Activated T-helper 1 cell treated with anti-CD3 and anti-CD28 coated beads, Interleukin-12 subunit alpha, Interleukin-12 subunit beta, Interleukin-2, Interleukin-4 antibody, amounts not matched to agents 30 ng/mL and 10 ng/mL and 1 ng/mL, durations not matched to agents 14 hours and 24 hours and 36 hours (primary cell): ENCODE data around the gene TP53INP2. TPM values are rescaled to one million over a fixed set of nuclear protein-coding genes. Genes with fewer than 3 reads are reported as not detected.
"Not testable (repeated sequence)": the region's sequence is repeated elsewhere in the genome, so short reads cannot be mapped to it uniquely, and the experiment has no call there.

ENCODE experiments used
- DNase-seq: peaks from one replicate; pipeline ENCODE4 v3.0.0; 2021; ENCODE audit warnings: low spot score
- H3K27ac Mint-ChIP-seq: one replicate; pipeline ENCODE4 v1.8.0; 2021; ENCODE audit warnings: mild to moderate bottlenecking, mixed read lengths
- H3K27me3 Mint-ChIP-seq: one replicate; pipeline ENCODE4 v1.8.0; 2022; ENCODE audit warnings: mild to moderate bottlenecking, moderate library complexity, mixed read lengths; ENCODE audit not compliant: insufficient read depth
- H3K36me3 Mint-ChIP-seq: one replicate; pipeline ENCODE4 v1.8.0; 2021; ENCODE audit warnings: low read depth, mixed read lengths
- H3K4me1 Mint-ChIP-seq: one replicate; pipeline ENCODE4 v1.8.0; 2021; ENCODE audit warnings: low read depth, mixed read lengths
- H3K4me3 Mint-ChIP-seq: one replicate; pipeline ENCODE4 v1.8.0; 2021; ENCODE audit warnings: mild to moderate bottlenecking, moderate library complexity, mixed read lengths
- H3K9me3 Mint-ChIP-seq: one replicate; pipeline ENCODE4 v1.8.0; 2021; ENCODE audit warnings: mixed read lengths
- intact Hi-C: fragments of 100-400 bp; cut with micrococcal nuclease; formaldehyde crosslinking; loops from one replicate; pipeline ENCODE4 v1.15.1; 2024
- total RNA-seq: library from RNA; stranded (reverse); gene quantifications from 2 replicates; pipeline ENCODE4 v1.2.3, GENCODE V29; 2022

The TP53INP2 gene
- total RNA-seq, 1 donor from 2014 or later, result 3.5 TPM

DNA sequence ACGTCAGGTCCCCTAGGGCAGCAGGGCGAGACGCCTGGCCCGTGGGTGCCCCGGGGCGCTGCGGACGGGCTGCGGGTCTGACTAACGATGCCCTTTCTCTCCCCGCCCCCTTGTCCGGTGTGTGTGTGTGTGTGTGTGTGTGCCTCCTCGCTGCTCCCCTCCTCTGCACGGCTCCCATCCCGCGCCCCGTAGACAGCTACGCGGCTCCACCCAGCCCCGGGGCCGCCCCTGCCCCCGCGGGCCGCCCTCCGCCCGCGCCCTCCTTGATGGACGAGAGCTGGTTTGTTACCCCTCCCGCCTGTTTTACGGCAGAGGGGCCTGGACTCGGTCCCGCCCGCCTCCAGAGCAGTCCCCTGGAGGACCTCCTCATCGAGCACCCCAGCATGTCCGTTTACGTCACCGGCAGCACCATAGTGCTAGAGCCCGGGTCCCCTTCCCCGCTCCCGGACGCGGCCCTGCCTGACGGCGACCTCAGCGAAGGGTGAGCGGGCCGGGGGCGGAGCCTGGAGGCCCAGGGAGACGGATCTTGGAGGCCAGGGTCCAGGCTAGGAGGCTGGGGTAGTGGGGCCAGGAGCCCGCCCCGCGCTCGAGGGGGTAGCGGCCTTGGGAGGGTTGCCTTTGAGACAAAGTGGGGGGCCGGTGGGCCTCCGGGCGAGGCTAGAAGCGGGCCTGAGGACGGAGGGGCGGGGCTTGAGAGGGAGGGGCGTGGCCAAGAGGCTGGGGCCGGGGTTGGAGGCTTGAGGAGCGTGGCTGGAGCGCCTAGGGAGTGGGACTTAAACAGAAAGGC lies 5.1 kb downstream of the TP53INP2 start:
- Mint-ChIP-seq H3K36me3 (peaks cover 7% of the 10 kb centered on the region), H3K4me1 (peaks cover 46% of the 10 kb centered on the region), H3K27me3 (peaks cover 8% of the 10 kb centered on the region), H3K4me3 (peak overlapping the region; percentile 85), H3K9me3 (no peaks in the 10 kb centered on the region), H3K27ac (peak overlapping the region; percentile 84)
- DNase-seq, result peak; percentile 73
- intact Hi-C loops, result loop anchor here (1.0 to 10.0 kb wide), 12 partner anchors 10 to 952 kb away; partner anchors contain the start of genes AHCY, ITCH, MAP1LC3A and MMP24OS

DNA sequence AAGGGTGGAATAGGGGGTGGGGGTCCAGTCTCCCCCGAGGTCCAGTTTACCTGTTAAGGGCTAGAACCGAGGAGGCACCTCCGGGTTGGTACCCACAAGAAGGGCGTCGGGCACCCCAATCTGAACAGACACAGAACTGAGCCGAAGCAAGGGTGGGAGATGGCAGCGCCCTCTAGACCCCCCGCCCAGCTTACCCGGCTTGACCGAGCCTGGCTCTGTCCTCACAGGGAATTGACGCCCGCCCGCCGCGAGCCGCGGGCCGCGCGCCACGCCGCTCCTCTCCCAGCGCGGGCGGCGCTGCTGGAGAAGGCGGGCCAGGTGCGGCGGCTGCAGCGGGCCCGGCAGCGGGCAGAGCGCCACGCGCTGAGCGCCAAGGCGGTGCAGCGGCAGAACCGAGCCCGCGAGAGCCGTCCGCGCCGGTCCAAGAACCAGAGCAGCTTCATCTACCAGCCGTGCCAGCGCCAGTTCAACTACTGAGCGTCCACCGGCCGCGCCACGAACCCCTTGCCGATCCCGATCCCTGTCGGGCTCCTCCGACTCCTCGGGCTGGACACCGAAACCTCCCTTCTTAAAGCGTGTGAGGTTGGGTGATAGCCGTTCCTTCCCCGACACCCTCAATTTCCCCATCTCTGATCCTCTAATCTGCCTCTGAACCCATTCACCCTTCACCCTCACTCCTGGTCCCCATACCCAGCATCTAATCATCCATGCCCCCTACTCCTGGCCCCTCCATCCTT lies 5.9 kb downstream of the TP53INP2 start:
- intact Hi-C loops, result loop anchor here (1.0 to 10.0 kb wide), 12 partner anchors 9 to 951 kb away; partner anchors contain the start of genes AHCY, ITCH, MAP1LC3A and MMP24OS
- H3K4me3 Mint-ChIP-seq, result peak overlapping the region; percentile 85
- no peak for DNase-seq

DNA sequence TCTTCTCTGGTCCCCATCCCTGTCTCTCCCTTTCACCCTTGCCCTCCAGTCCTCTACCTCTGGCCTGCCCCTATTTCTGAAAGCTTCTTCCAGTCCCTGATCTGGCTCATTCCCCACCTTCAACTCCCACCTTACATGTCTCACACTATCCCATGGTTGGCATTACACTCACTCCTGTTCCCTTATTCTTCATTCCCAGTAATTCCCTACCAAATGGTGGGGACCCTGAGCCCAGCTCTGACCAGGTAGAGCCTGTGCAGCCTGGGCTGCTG lies 6.4 kb downstream of the TP53INP2 start:
- peak overlapping the region; percentile 72 for H3K27ac Mint-ChIP-seq
- H3K27me3 Mint-ChIP-seq, result peaks cover 8% of the 10 kb centered on the region
- H3K4me1 Mint-ChIP-seq, result peaks cover 35% of the 10 kb centered on the region
- no peak for DNase-seq
- intact Hi-C loops, result no loop called here
- H3K9me3 Mint-ChIP-seq, result no peaks in the 10 kb centered on the region
- peak overlapping the region; percentile 79 for H3K4me3 Mint-ChIP-seq
- H3K36me3 Mint-ChIP-seq, result peaks cover 14% of the 10 kb centered on the region

More for the DNA sequence above, 5.9 kb downstream of the TP53INP2 start:
- Mint-ChIP-seq H3K4me1 (peaks cover 40% of the 10 kb centered on the region), H3K27ac (peak overlapping the region; percentile 84), H3K9me3 (no peaks in the 10 kb centered on the region), H3K36me3 (peaks cover 11% of the 10 kb centered on the region), H3K27me3 (peaks cover 8% of the 10 kb centered on the region)

DNA sequence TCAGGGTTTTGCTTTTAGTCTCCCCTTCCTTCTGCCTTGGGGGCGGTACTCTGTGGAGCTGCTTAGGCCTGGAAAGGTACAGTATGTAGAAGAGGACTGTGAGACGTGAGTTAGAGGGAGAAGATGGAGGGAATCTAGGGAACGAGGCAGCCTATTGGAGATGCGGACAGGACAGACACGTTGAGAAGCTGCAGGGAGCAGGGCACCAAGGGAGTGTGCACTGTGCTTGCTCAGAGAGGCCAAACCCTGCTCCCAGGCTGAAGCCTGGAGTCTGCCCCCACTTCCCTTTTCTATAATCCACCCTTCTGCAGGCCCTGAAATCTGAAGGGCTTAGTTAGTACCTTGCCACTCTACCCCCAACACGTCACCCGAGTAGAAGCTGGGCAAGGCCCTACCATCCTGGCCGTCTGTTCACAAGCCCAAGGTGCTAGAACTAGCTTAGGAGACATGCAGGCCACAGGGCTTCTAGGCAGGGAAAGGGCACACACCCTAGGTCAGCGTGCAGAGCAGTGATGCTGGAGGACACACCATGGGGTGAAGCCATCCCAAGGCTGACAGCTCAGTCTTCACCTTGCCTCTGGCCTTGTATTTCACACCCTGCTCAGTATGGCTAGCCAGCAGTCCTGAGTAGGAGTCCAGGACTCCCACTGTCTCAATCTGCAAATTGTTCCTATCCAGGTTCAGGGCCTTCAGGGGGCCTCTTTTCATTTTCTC lies 6.9 kb downstream of the TP53INP2 start:
- Mint-ChIP-seq H3K36me3 (peaks cover 14% of the 10 kb centered on the region), H3K9me3 (no peaks in the 10 kb centered on the region), H3K4me1 (peaks cover 30% of the 10 kb centered on the region), H3K27ac (peak overlapping the region; percentile 72), H3K4me3 (peak overlapping the region; percentile 79), H3K27me3 (peaks cover 8% of the 10 kb centered on the region)
- DNase-seq, result no peak
- intact Hi-C loops, result no loop called here

DNA sequence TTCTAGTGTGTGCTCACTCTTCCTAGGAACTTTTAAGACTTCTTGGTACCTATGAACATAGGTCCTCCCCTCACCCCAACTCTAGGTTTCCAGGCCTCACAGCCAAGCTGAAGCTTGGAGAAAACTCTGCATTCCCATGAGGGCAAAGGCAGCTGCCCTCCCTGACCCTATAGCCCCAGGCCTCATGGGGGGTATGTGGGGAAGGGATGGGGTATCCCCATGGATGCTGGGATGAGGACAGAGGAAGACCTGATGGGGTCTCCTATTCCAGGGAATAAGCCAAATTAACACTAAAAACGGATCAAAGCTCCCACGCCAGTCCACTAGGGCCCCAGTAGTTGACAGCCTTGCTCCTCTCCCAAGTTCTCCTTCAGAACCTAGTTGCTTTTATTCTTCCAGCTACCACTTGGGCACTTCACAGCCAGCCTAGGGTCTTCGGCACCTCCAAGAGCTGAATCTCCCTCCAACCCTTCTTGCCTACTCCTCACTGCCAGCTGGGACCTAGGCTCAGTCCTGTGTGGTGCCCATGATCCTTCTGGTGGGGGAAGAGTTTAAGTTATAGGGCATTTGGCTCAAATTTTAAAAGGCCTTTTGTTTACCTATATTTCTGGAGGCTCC lies 7.8 kb downstream of the TP53INP2 start:
- no peak overlapping the region for H3K4me3 Mint-ChIP-seq
- H3K36me3 Mint-ChIP-seq, result peaks cover 14% of the 10 kb centered on the region
- H3K9me3 Mint-ChIP-seq, result no peaks in the 10 kb centered on the region
- H3K27me3 Mint-ChIP-seq, result peaks cover 8% of the 10 kb centered on the region
- DNase-seq, result no peak
- H3K27ac Mint-ChIP-seq, result no peak overlapping the region
- intact Hi-C loops, result no loop called here
- peaks cover 21% of the 10 kb centered on the region for H3K4me1 Mint-ChIP-seq

DNA sequence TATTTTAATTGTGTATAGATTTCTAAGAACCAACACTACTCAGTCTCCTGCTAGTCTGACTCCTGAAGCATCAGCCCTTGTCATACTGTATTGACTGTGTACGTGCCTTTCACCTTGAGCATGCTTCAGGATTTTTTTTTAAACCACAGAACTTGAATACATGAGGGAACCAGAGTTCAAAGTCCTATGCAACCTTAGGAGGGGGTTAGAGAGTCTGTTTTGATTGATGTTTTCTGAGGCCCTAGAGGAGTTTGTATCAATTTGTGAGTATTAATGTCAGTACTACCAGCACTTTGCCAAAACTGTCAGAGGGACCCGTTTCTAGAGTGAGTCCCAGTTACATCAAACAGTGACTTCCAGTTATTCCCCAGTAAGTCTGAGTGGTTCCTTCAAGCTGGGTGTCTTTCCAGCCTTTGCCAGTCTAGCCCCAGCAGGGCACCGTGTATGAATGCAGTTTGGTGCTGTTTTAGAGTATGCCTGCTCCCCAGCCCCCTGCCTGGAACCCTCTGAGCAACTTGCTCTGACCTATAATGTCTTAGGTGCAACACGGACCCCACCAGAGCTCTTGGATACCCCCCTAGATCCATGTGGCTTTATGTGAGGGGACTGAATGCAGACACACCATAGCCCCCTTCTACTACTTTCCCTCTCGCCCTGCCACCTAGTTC lies 8.5 kb downstream of the TP53INP2 start:
- no peak for DNase-seq
- no peaks in the 10 kb centered on the region for H3K9me3 Mint-ChIP-seq
- peaks cover 14% of the 10 kb centered on the region for H3K36me3 Mint-ChIP-seq
- peaks cover 8% of the 10 kb centered on the region for H3K27me3 Mint-ChIP-seq
- H3K27ac Mint-ChIP-seq, result no peak overlapping the region
- H3K4me3 Mint-ChIP-seq, result no peak overlapping the region
- H3K4me1 Mint-ChIP-seq, result peaks cover 21% of the 10 kb centered on the region
- intact Hi-C loops, result no loop called here

DNA sequence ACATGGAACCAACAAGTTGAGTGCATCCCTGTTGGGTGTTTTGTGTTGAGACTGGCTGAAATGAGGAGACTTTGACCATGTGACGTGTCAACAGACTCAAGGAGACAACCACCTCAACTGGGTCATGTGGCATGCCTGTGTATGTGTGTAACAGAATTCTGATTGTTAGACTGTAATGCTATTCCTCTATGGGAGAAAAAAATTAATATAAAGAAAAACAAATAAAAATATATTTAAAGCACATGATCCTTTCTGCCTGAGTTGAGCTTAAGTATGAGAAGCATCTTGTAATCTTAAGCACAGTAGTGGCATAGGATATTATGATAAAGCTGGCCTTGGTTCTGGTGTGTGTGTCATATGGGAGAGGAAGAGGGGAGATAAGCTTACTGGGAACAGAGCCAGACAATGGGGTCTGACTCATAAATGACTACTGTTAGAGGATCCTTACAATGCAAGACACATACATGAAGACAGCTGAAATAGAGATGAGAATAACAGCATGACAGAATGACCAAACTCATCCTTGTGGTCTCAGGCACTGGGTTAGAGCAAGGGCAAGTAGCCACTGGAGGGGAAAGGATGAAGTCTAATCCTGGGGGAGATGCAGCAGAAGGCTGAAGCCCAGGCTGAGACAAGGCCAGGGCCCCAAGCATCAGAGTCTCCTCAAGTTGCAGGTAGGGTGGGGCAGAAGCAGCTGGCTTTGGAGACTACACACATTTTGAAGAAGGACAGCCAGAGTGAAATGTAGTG lies 9.2 kb downstream of the TP53INP2 start:
- H3K27me3 Mint-ChIP-seq, result peaks cover 8% of the 10 kb centered on the region
- intact Hi-C loops, result no loop called here
- H3K4me1 Mint-ChIP-seq, result peaks cover 20% of the 10 kb centered on the region
- no peak overlapping the region for H3K4me3 Mint-ChIP-seq
- peaks cover 14% of the 10 kb centered on the region for H3K36me3 Mint-ChIP-seq
- H3K9me3 Mint-ChIP-seq, result no peaks in the 10 kb centered on the region
- DNase-seq, result no peak
- peak overlapping the region; percentile 10 for H3K27ac Mint-ChIP-seq

DNA sequence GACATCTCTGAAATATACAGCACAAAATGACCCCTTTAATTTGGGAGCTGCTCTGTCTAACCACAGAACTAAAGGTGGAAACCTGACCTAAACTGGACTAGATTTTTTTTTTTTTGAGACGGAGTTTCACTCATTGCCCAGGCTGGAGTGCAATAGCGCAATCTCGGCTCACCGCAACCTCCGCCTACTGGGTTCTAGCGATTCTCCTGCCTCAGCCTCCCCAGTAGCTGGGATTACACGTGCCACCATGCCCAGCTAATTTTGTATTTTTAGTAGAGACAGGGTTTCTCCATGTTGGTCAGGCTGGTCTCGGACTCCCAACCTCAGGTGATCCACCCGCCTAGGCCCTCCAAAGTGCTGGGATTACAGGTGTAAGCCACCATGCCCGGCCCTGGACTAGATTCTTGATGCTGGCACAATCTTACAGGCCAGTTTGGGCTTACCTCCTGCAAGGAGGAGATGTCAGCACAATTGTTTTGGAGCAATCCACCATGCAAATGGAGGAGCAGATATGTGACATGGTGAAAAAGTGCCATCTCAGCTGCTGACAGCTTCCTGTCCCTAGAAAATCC lies 9.9 kb downstream of the TP53INP2 start:
- H3K4me1 Mint-ChIP-seq, result peaks cover 20% of the 10 kb centered on the region

DNA sequence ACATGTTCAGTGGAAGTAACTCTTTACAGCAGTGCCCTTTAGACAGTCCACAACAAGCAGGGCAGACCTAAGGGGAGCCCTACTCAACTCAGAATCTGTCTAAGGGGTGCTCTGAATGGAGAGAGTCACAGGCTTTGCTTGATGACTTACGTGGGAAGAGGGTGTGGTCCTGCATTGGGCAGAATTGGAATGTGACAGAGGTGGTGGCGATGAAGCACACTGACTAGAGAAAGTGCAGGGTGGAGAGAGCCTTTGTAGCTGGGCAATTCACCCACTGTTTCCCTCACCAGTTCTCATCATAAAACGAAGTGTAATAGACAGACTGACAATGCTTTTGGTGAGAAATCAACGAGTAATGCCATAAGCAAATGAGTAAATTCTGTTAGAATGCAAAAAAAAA lies 11.2 kb downstream of the TP53INP2 start:
- H3K9me3 Mint-ChIP-seq, result no peaks in the 10 kb centered on the region
- H3K27me3 Mint-ChIP-seq, result peaks cover 4% of the 10 kb centered on the region
- intact Hi-C loops, result no loop called here
- DNase-seq, result no peak
- peaks cover 29% of the 10 kb centered on the region for H3K4me1 Mint-ChIP-seq
- peaks cover 20% of the 10 kb centered on the region for H3K36me3 Mint-ChIP-seq
- H3K4me3 Mint-ChIP-seq, result no peak overlapping the region
- H3K27ac Mint-ChIP-seq, result no peak overlapping the region

More for the DNA sequence above, 9.9 kb downstream of the TP53INP2 start:
- H3K27ac Mint-ChIP-seq, DNase-seq, H3K9me3 Mint-ChIP-seq, H3K4me3 Mint-ChIP-seq, H3K27me3 Mint-ChIP-seq, intact Hi-C loops: not testable (repeated sequence)
- peaks cover 14% of the 10 kb centered on the region for H3K36me3 Mint-ChIP-seq

DNA sequence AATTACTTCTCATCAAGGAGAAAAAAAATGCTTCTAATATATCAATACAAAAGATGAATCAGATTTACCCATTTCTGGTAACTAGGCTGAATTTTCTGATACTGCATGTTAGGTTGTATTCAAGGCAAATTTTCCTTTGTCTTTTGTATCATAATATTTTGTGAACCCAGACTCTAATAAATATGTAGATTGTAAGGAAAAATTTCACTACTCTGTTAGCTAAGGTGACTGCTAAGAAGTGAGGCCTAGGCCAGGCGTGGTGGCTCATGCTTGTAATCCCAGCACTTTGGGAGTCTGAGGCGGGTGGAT lies 12.7 kb downstream of the TP53INP2 start:
- Mint-ChIP-seq H3K36me3 (peaks cover 25% of the 10 kb centered on the region), H3K4me1 (peaks cover 28% of the 10 kb centered on the region), H3K27ac (no peak overlapping the region), H3K4me3 (no peak overlapping the region), H3K27me3 (no peaks in the 10 kb centered on the region), H3K9me3 (no peaks in the 10 kb centered on the region)
- DNase-seq, result no peak
- intact Hi-C loops, result no loop called here

DNA sequence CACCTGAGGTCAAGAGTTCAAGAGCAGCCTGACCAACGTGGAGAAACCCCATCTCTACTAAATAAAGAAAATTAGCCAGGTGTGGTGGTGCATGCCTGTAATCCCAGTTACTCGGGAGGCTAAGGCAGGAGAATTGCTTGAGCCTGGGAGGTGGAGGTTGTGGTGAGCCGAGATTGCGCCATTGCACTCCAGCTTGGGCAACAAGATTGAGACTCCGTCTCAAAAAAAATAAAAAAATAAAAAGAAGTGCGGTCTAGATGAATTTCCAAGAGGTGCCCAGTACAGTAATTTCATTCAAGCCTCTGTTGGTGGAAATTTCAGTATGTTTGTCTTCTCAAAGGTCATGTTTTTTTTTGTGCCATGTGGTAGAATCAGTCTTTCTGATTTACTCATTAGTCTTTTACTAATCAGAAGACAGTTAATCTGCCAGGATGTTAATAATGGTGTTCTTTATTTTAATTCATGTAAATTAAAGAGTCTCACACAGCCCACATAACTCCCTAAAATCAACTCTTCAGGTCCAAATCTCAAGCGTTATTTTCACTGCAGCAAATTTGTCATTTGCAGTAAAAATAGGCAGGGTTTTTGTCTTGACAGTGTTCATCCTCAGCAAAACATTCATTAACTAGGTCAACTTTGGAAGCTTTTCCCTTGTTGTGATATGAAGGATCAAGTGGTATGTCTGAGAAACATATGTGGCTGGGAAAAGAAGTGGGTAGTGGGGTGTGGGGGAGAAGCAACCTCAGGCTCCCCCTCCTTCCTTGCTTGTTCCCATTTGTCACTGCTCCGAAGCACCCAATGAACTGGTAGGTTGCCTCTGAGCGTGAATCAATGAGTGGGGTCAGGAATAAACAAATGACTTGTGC lies 13.3 kb downstream of the TP53INP2 start:
- no peak overlapping the region for H3K27ac Mint-ChIP-seq
- no peaks in the 10 kb centered on the region for H3K27me3 Mint-ChIP-seq
- no peak overlapping the region for H3K4me3 Mint-ChIP-seq
- peaks cover 28% of the 10 kb centered on the region for H3K4me1 Mint-ChIP-seq
- intact Hi-C loops, result loop anchor here (2.0 kb wide), 2 partner anchors 13 to 29 kb away; partner anchors contain the start of gene TP53INP2
- H3K9me3 Mint-ChIP-seq, result no peaks in the 10 kb centered on the region
- no peak for DNase-seq
- peaks cover 25% of the 10 kb centered on the region for H3K36me3 Mint-ChIP-seq
